Measurements from ENCODE around the gene XIRP2. TPM values are rescaled to one million over a fixed set of nuclear protein-coding genes. Genes with fewer than 3 reads are reported as not detected.

XIRP2 gene
- total RNA-seq, 1 donor from 2014 or later = 298 TPM

DNA sequence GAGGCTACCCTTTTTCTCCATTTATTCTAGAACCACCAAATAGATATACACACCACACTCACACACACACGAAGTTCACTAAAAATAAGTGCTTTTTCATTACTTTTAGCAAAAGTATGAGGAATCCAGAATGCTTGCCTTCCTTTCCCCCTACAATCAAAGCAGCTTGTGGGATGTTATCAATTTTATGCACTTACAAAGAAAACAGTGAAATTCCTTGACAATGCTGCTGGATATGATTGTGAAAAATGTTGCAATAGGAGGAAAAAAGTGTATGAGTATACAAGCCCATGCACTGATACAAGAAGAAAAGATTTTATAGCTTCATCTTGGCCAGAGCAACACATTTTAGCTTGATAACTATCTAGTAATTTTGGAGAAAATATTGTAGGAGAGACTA, 269.2 kb downstream of the XIRP2 start:
- DNase-seq (ENCODE audit: missing footprints) = no peak
- intact Hi-C loops (cut with DNase I) = no loop called here
- ATAC-seq = no peak

DNA sequence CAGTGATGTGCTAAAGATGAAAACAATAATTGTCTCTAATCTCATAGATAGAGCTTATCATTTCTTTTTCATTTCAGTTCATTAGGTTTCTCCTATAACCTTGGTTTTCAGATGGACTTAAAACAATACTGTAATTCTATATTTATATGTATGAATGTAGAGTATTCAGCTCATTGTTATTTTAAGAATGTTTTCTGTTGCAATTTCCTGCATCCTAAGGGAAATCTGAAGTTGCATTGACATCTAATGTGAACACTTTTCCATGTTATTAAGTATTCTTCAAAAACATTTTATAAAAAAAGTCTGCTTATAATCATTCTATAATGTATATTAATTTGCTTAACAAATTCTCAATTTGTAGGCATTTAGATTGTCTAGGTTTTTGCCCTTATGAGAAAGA, 288.9 kb downstream of the XIRP2 start:
- intact Hi-C loops (cut with DNase I) = no loop called here
- ATAC-seq = no peak
- DNase-seq (ENCODE audit: missing footprints) = no peak

DNA sequence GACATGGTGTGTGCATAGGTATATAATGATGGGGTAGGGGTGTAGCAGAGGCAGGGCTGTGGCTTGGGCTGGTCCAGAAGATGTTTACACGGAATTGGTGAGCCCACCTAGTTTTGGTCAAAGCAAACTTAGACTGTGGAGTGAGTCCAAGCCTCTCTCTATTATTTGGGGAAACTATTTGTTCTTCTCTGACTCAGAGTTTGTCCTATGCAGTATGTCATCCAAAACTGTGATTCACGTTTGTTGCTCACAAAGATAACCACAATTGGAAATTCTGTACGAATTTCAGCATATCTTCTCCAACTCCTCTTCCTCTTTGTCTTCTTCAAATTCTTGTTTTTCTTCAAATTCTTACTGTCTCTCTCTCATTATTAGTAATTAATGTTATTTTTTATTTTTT, 292.9 kb downstream of the XIRP2 start:
- ATAC-seq (no peak), DNase-seq (ENCODE audit: missing footprints) (no peak)
- intact Hi-C loops (cut with DNase I) = no loop called here

GRCh38 chr2:167181688-167182087, 293.4 kb downstream of the XIRP2 start:
- ATAC-seq = no peak
- intact Hi-C loops (cut with DNase I) = no loop called here
- no peak for DNase-seq (ENCODE audit: missing footprints)

DNA sequence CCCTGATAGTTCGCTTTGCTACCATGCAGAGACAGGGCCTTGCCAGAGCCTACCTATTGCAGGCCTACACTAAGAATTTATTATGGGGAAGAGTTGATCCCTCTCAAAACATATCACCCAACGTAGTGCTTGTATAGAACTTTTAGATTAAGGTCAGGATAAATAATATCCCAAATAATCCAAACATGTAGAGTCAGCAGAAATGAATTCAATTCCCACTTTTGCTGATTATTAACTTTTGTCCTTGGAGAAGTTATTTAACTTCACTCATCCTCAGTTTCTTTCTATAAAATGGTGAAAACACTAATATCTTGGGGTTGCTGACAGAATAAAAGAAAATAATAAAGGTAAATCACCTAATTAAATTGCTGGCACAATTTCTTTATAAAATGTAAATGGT, 294.1 kb downstream of the XIRP2 start:
- ATAC-seq (no peak), DNase-seq (ENCODE audit: missing footprints) (no peak)
- intact Hi-C loops (cut with DNase I) = no loop called here

- ATAC-seq = no peak
- no peak for DNase-seq (ENCODE audit: missing footprints)
- intact Hi-C loops (cut with DNase I) = no loop called here
Observed at GRCh38 chr2:167183931-167184330, 295.7 kb downstream of the XIRP2 start.

DNA sequence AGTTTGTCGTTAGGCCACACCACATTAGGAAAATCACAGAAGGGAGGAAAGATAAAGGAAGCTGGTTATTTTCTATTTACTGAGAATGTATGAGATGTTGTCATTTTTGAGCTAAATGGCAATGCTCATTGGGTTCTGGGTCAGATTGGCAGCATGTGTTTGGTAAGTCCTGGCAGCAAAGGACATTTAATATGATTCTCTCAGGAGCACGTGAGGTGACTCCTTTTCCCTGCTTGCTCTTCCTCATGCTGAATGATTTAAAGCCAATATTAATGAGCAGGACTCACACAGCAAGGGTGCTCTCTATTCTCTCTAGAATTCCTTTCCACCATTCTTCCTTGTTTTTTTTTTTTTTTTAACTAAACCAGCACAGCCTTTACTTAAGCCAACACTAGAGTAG, 298.2 kb downstream of the XIRP2 start:
- no peak for ATAC-seq
- DNase-seq (ENCODE audit: missing footprints) = no peak
- intact Hi-C loops (cut with DNase I) = loop anchor here (5.0 kb wide), 1 partner anchor 44 kb away; no protein-coding TSS in a partner anchor

GRCh38 chr2:167187049-167187727, 298.9 kb downstream of the XIRP2 start:
- peak; percentile 59 for ATAC-seq

DNA sequence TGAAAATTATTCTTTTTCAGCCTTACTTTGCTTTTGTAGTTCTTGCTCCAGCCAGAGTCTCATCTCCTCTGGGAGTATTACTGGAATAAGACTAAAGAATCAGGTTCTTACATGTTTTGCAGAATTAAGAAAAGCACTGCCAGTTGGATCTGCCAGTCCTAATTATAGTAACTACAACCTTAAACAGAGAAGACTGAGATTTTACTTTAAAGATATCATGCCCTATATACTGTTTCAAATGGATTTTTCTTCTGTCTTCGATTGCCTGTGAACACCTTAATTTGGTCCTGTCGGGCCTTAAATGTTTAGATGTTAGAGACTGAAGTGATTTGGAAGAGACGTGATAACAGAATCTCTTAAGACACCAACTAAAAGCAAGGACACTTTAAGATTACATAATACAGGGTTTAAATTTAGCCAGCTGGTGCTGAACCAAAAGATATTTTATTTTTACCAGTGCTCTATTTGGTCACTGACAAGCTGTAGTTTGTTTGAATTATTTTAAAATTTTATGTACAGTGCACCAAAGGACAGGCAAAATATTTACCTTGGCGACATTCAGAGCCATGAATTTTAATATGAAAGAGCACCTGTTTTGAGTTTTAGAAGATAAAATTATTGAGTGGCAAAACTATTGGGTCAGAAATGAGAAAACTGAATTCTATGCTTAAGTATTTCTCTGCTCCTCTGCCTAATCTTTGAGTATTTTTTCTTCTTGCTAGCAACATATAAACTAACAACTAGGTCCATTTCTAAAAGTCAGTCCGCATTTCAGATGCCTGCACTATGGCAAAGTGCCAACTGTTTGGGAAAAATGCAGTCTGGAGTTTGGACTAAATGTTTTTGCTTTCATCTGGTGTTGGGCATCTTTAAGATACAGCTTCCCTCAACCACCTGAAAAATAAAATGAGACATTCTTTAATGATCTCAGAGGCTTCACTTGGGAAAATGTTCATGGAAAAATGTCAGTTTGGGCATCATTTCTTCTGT, 300.0 kb downstream of the XIRP2 start:
- DNase-seq (ENCODE audit: missing footprints) (no peak), ATAC-seq (peak; percentile 66)
- intact Hi-C loops (cut with DNase I) = loop anchor here (5.0 kb wide), 1 partner anchor 46 kb away; no protein-coding TSS in a partner anchor

More at GRCh38 chr2:167187049-167187727, 298.9 kb downstream of the XIRP2 start:
- no peak for DNase-seq (ENCODE audit: missing footprints)
- intact Hi-C loops (cut with DNase I) = loop anchor here (5.0 kb wide), 1 partner anchor 45 kb away; no protein-coding TSS in a partner anchor

- DNase-seq (ENCODE audit: missing footprints) (no peak), ATAC-seq (peak; percentile 58)
- intact Hi-C loops (cut with DNase I) = loop anchor here (10.0 kb wide), 1 partner anchor 545 kb away; no protein-coding TSS in a partner anchor
Observed at GRCh38 chr2:167190053-167190452, 301.8 kb downstream of the XIRP2 start.

DNA sequence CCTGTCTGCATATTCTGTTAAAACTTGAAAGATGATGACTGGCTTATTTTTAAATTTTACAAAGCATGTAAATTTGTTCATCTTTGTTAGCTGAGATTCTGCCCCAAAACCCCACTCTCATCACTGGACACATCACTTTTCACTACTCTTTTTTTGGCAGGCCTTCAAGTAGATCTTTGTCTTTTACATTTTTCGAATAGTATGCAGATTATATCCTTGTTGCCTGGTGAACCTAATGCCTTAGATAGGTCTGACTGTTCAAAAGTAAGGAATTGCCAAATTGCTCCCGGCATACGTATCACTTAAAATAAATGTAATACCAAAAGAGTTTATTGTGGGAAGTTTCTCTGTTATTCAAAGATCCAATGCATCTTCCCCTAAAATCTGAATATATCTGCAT, 303.3 kb downstream of the XIRP2 start:
- intact Hi-C loops (cut with DNase I) = loop anchor here (10.0 kb wide), 1 partner anchor 547 kb away; no protein-coding TSS in a partner anchor
- no peak for ATAC-seq
- DNase-seq (ENCODE audit: missing footprints) = no peak

DNA sequence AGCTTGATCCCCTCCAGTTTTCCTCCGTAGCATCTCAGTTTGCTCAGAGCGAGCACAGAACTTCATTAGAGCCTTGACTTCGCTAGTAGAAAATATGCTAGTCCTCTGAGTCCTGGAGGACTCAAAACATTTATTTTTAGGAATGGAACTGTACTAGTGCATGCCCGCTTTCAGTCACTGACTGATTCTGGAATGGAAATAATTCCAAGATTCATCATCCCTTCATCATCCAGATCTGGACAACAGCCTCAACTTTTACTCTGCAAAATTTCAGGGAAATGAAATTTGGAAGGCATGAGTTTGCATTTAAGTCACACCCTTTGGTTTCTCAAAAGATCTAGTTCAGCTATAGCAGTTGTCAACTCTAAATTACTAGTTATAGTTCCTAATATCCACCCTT, 304.6 kb downstream of the XIRP2 start:
- no peak for ATAC-seq
- DNase-seq (ENCODE audit: missing footprints) = no peak

DNA sequence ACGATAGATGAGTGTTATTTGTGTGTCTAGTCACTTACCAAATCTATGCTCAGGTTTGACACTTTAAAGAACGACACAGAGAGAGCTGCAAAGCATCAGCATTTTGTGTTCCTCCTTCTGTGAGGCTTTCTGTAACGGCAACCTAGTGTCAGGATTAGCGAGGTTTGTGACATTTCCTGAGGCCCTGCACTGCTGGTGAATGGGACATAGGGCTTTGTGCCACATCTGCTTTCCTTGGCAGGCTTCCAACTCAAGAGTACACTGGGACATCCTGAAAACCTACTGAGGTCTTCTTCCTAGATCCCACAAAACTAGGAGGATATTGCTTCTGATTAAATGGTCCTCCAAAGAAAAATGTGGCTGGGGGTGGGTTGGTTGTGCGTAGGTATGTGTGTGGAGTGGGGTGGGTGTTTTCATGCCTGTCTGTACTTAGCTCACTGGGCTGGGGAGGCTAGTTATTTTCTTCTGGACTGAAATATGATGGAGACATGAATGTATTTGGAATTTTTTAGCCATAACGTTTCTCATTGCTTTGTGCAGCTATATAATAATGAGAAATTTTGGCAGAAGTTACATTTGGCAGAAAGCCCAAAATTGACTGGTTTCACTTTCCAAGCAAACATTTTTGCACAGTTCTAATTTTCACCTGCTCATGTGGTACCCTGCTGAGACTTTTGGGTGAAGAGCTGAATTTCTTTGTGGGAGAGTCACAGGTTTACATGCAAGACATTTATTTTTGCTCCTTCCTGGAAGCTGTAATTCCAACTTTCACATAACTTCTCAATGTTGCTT, 308.4 kb downstream of the XIRP2 start:
- DNase-seq (ENCODE audit: missing footprints) (no peak), ATAC-seq (peak; percentile 84)
- intact Hi-C loops (cut with DNase I) = loop anchor here (10.0 kb wide), 1 partner anchor 552 kb away; no protein-coding TSS in a partner anchor

More for the DNA sequence above, 304.6 kb downstream of the XIRP2 start:
- intact Hi-C loops (cut with DNase I) = loop anchor here (10.0 kb wide), 1 partner anchor 548 kb away; no protein-coding TSS in a partner anchor

DNA sequence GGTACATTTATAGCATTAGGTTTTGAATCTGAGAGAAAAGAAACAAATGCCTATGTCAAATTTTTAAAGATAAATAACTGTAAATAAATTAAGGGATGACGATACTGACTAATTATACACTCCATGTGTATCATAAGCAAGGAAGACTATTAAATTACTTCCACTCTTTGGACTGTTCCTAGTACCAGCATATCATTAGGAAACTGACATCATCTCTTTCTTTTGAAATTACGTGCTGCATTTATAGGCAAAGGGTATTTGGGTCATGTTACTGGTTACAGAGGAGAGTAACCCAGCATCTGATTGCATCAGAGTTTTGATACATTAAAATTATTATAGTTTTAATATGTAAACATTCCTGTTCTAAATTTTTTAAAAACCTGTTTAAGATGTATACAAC, 309.7 kb downstream of the XIRP2 start:
- ATAC-seq (no peak), DNase-seq (ENCODE audit: missing footprints) (no peak)
- intact Hi-C loops (cut with DNase I) = loop anchor here (10.0 kb wide), 1 partner anchor 553 kb away; no protein-coding TSS in a partner anchor

DNA sequence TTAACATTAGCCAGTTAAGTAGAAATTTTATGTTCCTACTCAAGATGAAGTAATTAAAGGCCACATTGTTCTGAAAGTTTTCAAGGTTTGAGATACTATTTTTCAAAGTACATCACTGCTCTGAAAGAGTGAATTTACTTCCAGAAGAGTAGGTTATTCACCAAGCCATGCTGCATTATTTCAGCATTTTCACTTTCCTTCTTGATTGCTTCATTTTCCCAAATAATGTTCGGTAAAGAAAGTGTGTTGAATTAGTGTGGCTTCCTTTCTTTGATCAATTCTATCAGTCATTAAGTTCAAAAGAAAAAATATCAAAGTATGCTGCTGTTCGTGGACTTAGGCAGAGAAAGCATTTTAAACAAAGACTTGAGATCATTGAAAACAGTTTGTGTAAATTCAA, 310.3 kb downstream of the XIRP2 start:
- DNase-seq (ENCODE audit: missing footprints) = no peak
- ATAC-seq = no peak
- intact Hi-C loops (cut with DNase I) = loop anchor here (10.0 kb wide), 1 partner anchor 554 kb away; no protein-coding TSS in a partner anchor

DNA sequence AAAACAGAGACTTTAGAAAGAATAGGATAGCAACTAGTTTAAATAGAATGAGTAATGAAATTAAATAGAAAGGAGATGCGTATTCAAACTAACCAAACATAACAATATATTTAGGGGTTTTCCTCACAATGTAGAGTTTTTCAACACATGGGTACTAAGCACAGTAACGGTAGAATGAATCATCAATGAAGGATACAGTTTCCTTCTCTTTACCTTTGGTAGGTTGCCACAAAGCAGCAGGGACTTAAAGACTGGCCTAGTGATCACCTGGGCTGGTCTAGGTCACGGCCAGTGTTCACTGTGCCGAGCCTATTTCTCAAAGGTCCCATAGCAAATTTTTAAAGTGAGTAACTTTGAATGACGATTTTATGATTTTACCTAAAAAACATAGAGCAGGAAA, 311.7 kb downstream of the XIRP2 start:
- intact Hi-C loops (cut with DNase I) = no loop called here
- DNase-seq (ENCODE audit: missing footprints) = no peak
- ATAC-seq = no peak

DNA sequence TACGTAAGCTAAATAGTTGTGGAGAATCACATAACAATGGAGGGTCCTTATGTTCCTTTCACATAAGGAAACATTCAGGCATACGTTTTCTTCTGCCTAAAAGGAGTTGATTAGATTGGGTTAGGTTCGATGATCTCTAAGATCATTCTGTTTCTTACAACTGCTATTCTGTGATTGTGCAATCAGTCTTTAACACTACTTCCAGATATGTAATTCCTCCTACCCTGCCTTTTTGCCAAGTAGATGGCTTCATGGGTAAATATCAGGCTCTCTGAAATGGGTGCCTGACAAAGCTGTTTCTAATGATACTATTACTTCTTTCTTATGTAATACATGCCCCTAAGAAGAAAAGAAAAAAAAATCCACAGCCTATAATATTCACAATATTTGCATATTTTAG, 321.5 kb downstream of the XIRP2 start:
- intact Hi-C loops (cut with DNase I) = loop anchor here (5.0 to 10.0 kb wide), 2 partner anchors 82 to 675 kb away; no protein-coding TSS in a partner anchor
- ATAC-seq (peak; percentile 46), DNase-seq (ENCODE audit: missing footprints) (no peak)

DNA sequence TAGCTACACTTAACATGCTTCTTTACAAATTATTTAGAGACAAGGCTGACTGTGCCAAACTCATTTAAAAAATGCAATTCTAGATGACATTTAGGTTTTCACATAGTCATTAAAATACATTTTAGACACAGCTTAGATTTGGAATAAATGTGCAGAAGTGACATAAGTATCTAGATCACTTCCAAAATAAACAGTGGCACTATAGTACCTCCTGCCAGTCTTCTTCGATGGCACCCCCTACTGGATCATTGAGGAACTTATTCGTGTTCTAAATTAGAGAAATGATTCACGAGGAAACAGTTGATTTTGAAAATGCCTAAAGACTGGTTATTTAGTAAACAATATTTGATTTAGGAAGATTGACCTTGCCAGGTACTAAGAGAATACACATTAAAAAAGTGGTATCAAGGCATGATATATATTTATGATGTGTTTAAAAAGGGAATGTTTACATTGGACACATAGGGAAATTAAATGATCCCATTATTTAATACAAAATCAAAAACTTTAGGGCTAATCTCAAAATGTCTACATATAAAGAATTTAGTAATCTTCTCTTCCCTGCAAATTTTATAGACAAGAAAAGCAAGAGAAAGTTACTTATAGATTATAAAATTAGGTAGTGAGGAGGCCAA, 323.9 kb downstream of the XIRP2 start:
- ATAC-seq (no peak), DNase-seq (ENCODE audit: missing footprints) (no peak)
- intact Hi-C loops (cut with DNase I) = loop anchor here (5.0 to 10.0 kb wide), 2 partner anchors 85 to 677 kb away; no protein-coding TSS in a partner anchor
